ENCODE measurements around the gene JAK3.
"Not testable (repeated sequence)": the region's sequence is repeated elsewhere in the genome, so short reads cannot be mapped to it uniquely, and the experiment has no call there.

Gene JAK3

DNA sequence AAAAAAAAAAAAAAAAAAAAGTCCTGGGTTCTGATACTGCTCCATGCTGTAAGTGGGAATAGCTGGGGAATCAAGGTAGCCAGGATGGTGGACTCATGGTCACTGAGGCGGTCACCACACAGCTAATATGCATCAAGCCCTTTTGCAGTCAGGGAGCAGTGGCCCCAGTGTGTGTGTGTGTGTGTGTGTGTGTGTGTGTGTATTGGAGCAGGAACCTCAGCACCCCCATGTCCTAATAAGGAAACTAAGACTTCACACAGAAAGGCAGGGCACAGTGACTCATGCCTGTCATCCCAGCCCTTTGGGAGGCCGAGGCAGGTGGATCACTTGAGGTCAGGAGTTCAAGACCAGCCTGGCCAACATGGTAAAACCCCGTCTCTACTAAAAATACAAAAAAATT lies 40.8 kb downstream of the JAK3 start:
- peaks cover 18% of the 10 kb centered on the region for H3K4me1 ChIP-seq (ENCODE audit: control insufficient read depth, insufficient read depth, low read length)
- no peak overlapping the region for H3K9ac ChIP-seq (ENCODE audit: low read length)
- no peaks in the 10 kb centered on the region for H3K9me3 ChIP-seq (ENCODE audit: control insufficient read depth, low read length)
- H3K4me3 ChIP-seq (ENCODE audit: low read length) = no peak overlapping the region
- no peaks in the 10 kb centered on the region for H3K27me3 ChIP-seq (ENCODE audit: control insufficient read depth, insufficient read depth, low read length)
- H3K36me3 ChIP-seq (ENCODE audit: control insufficient read depth, insufficient read depth, low read length) = peaks cover 5% of the 10 kb centered on the region

GRCh38 chr19:17805427-17805826 lies 42.4 kb downstream of the JAK3 start:
- no peaks in the 10 kb centered on the region for H3K27me3 ChIP-seq (ENCODE audit: control insufficient read depth, insufficient read depth, low read length)

DNA sequence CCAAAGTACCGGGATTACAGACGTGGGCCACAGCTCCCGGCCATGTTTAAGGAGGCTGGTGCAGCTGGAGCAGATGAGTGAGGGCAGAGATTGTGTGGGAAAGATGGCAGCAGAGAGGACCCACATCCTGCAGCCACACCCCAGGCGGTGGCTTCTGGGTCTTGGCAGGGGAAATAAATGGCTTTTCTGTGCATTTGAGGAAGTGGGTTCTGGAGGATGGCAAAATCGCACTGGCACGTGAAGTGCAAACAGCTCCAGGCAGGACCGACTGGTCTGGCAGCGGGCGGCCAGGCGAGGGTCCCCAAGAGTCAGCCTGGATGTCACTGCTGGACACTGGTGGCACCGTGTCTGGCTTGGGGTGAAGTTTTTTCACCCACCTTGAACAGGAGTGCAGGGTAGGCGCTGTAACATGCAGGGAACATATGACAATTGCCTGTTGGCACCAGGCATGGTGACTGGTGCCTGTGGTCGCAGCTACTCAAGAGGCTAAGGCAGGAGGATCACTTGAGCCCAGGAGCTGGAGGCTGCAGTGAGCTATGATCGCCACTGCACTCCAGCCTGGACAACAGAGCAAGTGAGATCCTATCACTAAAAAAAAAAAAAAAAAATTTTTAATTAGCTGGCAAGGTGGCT lies 44.4 kb downstream of the JAK3 start:
- Histone ChIP-seq H3K36me3 (ENCODE audit: control insufficient read depth, insufficient read depth, low read length) (no peaks in the 10 kb centered on the region), H3K27me3 (ENCODE audit: control insufficient read depth, insufficient read depth, low read length) (no peaks in the 10 kb centered on the region), H3K9me3 (ENCODE audit: control insufficient read depth, low read length) (no peaks in the 10 kb centered on the region), H3K4me3 (ENCODE audit: low read length) (no peak overlapping the region), H3K4me1 (ENCODE audit: control insufficient read depth, insufficient read depth, low read length) (peaks cover 40% of the 10 kb centered on the region), H3K9ac (ENCODE audit: low read length) (peak overlapping the region; percentile 9)

More at GRCh38 chr19:17805427-17805826, 42.4 kb downstream of the JAK3 start:
- no peaks in the 10 kb centered on the region for H3K36me3 ChIP-seq (ENCODE audit: control insufficient read depth, insufficient read depth, low read length)
- H3K4me1 ChIP-seq (ENCODE audit: control insufficient read depth, insufficient read depth, low read length) = peaks cover 21% of the 10 kb centered on the region
- no peaks in the 10 kb centered on the region for H3K9me3 ChIP-seq (ENCODE audit: control insufficient read depth, low read length)
- H3K9ac ChIP-seq (ENCODE audit: low read length) = no peak overlapping the region
- no peak overlapping the region for H3K4me3 ChIP-seq (ENCODE audit: low read length)

- no peak overlapping the region for H3K4me3 ChIP-seq (ENCODE audit: low read length)
- H3K27me3 ChIP-seq (ENCODE audit: control insufficient read depth, insufficient read depth, low read length) = no peaks in the 10 kb centered on the region
- peaks cover 49% of the 10 kb centered on the region for H3K4me1 ChIP-seq (ENCODE audit: control insufficient read depth, insufficient read depth, low read length)
- H3K36me3 ChIP-seq (ENCODE audit: control insufficient read depth, insufficient read depth, low read length) = no peaks in the 10 kb centered on the region
- H3K9me3 ChIP-seq (ENCODE audit: control insufficient read depth, low read length) = no peaks in the 10 kb centered on the region
- no peak overlapping the region for H3K9ac ChIP-seq (ENCODE audit: low read length)
Measured at GRCh38 chr19:17802137-17802858, 45.5 kb downstream of the JAK3 start.

DNA sequence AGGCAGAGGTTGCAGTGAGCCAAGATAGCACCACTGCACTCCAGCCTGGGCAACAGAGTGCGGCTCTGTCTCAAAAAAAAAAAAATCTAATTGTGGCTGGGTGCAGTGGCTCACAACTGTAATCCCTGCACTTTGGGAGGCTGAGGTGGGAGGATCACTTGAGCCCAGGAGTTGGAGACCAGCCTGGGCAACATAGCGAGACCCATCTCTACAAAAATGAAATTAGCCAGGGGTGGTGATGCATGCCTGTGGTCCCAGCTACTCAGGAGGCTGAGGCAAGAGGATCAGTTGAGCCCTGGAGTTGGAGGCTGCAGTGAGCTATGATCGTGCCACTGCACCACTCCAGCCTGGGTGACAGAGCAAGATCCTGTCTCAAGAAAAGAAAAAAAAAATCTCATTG lies 49.2 kb downstream of the JAK3 start:
- Histone ChIP-seq H3K27me3 (ENCODE audit: control insufficient read depth, insufficient read depth, low read length) (peaks cover 10% of the 10 kb centered on the region), H3K4me1 (ENCODE audit: control insufficient read depth, insufficient read depth, low read length) (peaks cover 65% of the 10 kb centered on the region)
- H3K9ac ChIP-seq (ENCODE audit: low read length); H3K9me3 ChIP-seq (ENCODE audit: control insufficient read depth, low read length); H3K36me3 ChIP-seq (ENCODE audit: control insufficient read depth, insufficient read depth, low read length); H3K4me3 ChIP-seq (ENCODE audit: low read length): not testable (repeated sequence)

- H3K36me3 ChIP-seq (ENCODE audit: control insufficient read depth, insufficient read depth, low read length) = no peaks in the 10 kb centered on the region
- H3K4me1 ChIP-seq (ENCODE audit: control insufficient read depth, insufficient read depth, low read length) = peaks cover 63% of the 10 kb centered on the region
- H3K9me3 ChIP-seq (ENCODE audit: control insufficient read depth, low read length) = no peaks in the 10 kb centered on the region
- peak overlapping the region; percentile 85 for H3K4me3 ChIP-seq (ENCODE audit: low read length)
- H3K9ac ChIP-seq (ENCODE audit: low read length) = peak overlapping the region; percentile 98
- peaks cover 10% of the 10 kb centered on the region for H3K27me3 ChIP-seq (ENCODE audit: control insufficient read depth, insufficient read depth, low read length)
Measured at GRCh38 chr19:17797424-17798201, 50.2 kb downstream of the JAK3 start.

DNA sequence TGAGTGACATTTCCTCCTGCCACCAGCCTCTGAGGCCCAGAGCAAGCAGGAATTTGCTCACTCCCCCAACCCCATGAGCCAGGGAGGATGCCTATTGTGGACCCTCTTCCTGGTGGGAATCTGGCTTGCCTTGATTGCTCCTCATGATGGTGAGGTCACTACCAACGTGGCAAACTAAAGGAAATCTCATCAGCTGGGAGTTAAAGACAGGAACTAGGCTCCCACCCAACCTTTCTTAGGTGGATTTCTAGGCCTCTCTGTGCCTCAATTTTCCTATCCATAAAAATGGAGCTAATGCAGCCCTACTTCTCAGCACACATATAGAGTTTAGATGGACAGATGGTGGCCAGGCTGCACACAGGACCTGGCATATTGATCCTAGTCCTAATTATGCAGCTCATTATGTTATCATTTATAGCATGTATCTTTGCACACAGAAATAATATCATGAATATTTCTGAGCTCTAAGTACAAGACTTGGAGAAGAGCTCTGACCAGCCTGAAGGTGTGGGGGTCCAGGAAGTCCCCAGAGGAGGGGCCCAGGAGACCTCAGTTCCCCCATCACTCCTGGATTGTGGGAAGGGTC lies 50.9 kb downstream of the JAK3 start:
- Histone ChIP-seq H3K4me1 (ENCODE audit: control insufficient read depth, insufficient read depth, low read length) (peaks cover 60% of the 10 kb centered on the region), H3K36me3 (ENCODE audit: control insufficient read depth, insufficient read depth, low read length) (no peaks in the 10 kb centered on the region), H3K4me3 (ENCODE audit: low read length) (peak overlapping the region; percentile 85), H3K9me3 (ENCODE audit: control insufficient read depth, low read length) (no peaks in the 10 kb centered on the region), H3K9ac (ENCODE audit: low read length) (peak overlapping the region; percentile 98), H3K27me3 (ENCODE audit: control insufficient read depth, insufficient read depth, low read length) (peaks cover 10% of the 10 kb centered on the region)

- peaks cover 10% of the 10 kb centered on the region for H3K27me3 ChIP-seq (ENCODE audit: control insufficient read depth, insufficient read depth, low read length)
Measured at GRCh38 chr19:17796013-17796837, 51.6 kb downstream of the JAK3 start.

GRCh38 chr19:17795495-17795856 lies 52.3 kb downstream of the JAK3 start:
- Histone ChIP-seq H3K36me3 (ENCODE audit: control insufficient read depth, insufficient read depth, low read length) (no peaks in the 10 kb centered on the region), H3K9ac (ENCODE audit: low read length) (peak overlapping the region; percentile 98), H3K4me1 (ENCODE audit: control insufficient read depth, insufficient read depth, low read length) (peaks cover 72% of the 10 kb centered on the region), H3K9me3 (ENCODE audit: control insufficient read depth, low read length) (no peaks in the 10 kb centered on the region), H3K27me3 (ENCODE audit: control insufficient read depth, insufficient read depth, low read length) (peaks cover 10% of the 10 kb centered on the region), H3K4me3 (ENCODE audit: low read length) (peak overlapping the region; percentile 85)

More at GRCh38 chr19:17796013-17796837, 51.6 kb downstream of the JAK3 start:
- Histone ChIP-seq H3K4me3 (ENCODE audit: low read length) (peak overlapping the region; percentile 85), H3K9ac (ENCODE audit: low read length) (peak overlapping the region; percentile 98), H3K9me3 (ENCODE audit: control insufficient read depth, low read length) (no peaks in the 10 kb centered on the region), H3K36me3 (ENCODE audit: control insufficient read depth, insufficient read depth, low read length) (no peaks in the 10 kb centered on the region), H3K4me1 (ENCODE audit: control insufficient read depth, insufficient read depth, low read length) (peaks cover 67% of the 10 kb centered on the region)

DNA sequence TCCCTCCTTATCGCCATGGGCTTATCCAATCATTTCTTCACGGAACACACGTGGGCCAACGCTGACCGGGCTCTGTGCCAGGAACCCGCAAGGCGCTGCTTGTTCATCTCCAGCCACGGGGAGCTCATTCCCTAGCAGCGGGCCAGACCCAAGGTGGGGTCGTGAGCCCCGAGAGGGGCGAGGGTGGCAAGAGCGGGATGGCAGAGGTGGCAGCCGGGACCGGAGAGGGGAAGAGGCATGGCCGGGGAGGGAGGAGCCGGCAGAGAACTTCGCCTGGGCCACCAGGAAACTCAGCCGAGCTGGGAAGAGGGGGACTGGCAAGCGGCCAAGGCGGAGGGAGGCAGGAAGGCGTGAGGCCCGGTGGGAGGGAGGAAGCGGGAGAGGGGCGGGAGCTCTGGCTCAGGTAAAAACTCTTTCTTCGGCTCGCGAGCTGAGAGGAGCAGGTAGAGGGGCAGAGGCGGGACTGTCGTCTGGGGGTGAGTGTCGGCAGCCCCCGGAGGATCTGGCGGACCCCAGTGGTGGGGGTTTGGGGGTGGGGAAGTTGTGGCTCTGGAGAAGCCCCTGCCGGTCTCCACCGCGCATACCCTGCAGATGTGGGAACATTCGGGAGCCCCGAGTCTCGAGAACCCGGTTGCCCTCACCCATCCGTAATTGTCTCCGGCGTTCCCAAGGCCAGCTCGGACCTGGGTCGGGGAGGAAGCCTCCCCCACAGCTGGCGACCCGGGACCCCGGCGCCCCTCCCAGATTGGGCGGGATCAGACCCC lies 52.9 kb downstream of the JAK3 start, which contains the start of gene B3GNT3:
TSS of gene B3GNT3 (plus strand) at position 408 of the 764 bp plus-strand sequence. CDS start 12,670 bp downstream, outside the sequence.
- peaks cover 10% of the 10 kb centered on the region for H3K27me3 ChIP-seq (ENCODE audit: control insufficient read depth, insufficient read depth, low read length)
- H3K4me1 ChIP-seq (ENCODE audit: control insufficient read depth, insufficient read depth, low read length) = peaks cover 71% of the 10 kb centered on the region
- no peaks in the 10 kb centered on the region for H3K9me3 ChIP-seq (ENCODE audit: control insufficient read depth, low read length)
- peak within 1 kb of the TSS; percentile 85 for H3K4me3 ChIP-seq (ENCODE audit: low read length)
- no peaks in the 10 kb centered on the region for H3K36me3 ChIP-seq (ENCODE audit: control insufficient read depth, insufficient read depth, low read length)
- peak within 1 kb of the TSS; percentile 98 for H3K9ac ChIP-seq (ENCODE audit: low read length)

GRCh38 chr19:17794412-17794730 lies 53.4 kb downstream of the JAK3 start:
- Histone ChIP-seq H3K9ac (ENCODE audit: low read length) (peak overlapping the region; percentile 98), H3K27me3 (ENCODE audit: control insufficient read depth, insufficient read depth, low read length) (peaks cover 10% of the 10 kb centered on the region), H3K4me1 (ENCODE audit: control insufficient read depth, insufficient read depth, low read length) (peaks cover 67% of the 10 kb centered on the region), H3K4me3 (ENCODE audit: low read length) (no peak overlapping the region), H3K36me3 (ENCODE audit: control insufficient read depth, insufficient read depth, low read length) (no peaks in the 10 kb centered on the region), H3K9me3 (ENCODE audit: control insufficient read depth, low read length) (no peaks in the 10 kb centered on the region)
